ACC112 (cell line): ENCODE results near the gene MICAL3.
"Not testable (repeated sequence)": the region's sequence is repeated elsewhere in the genome, so short reads cannot be mapped to it uniquely, and the experiment has no call there.

Source experiments
- H2AFZ ChIP-seq: fragments of 200-600 bp; sonication (generic); one replicate; pipeline ENCODE4 v1.6.0; 2017; ENCODE audit warnings: antibody characterized with exemption, low read length; ENCODE audit not compliant: unreplicated experiment
- H3K27ac ChIP-seq: fragments of 200-600 bp; sonication (generic); 2 replicates; pipeline ENCODE4 v1.5.1; 2014; ENCODE audit warnings: low read depth, mild to moderate bottlenecking, antibody characterized with exemption, low read length, moderate library complexity
- H3K27me3 ChIP-seq: fragments of 200-600 bp; sonication (generic); 2 replicates; pipeline ENCODE4 v1.6.1; 2014; ENCODE audit warnings: mild to moderate bottlenecking, antibody characterized with exemption, low read length, moderate library complexity, mixed read lengths; ENCODE audit not compliant: insufficient read depth
- H3K36me3 ChIP-seq: fragments of 200-600 bp; sonication (generic); 2 replicates; pipeline ENCODE4 v1.6.1; 2016; ENCODE audit warnings: mild to moderate bottlenecking, antibody characterized with exemption, low read length, moderate library complexity, mixed read lengths; ENCODE audit not compliant: insufficient read depth
- H3K4me1 ChIP-seq: fragments of 200-600 bp; sonication (generic); one replicate; pipeline ENCODE4 v1.6.1; 2016; ENCODE audit warnings: low read length, mixed read lengths; ENCODE audit not compliant: insufficient read depth, unreplicated experiment, control insufficient read depth
- H3K4me3 ChIP-seq: fragments of 200-600 bp; sonication (generic); 2 replicates; pipeline ENCODE4 v1.5.1; 2014; ENCODE audit warnings: mild to moderate bottlenecking, low read depth, low read length
- H3K79me2 ChIP-seq: fragments of 200-600 bp; sonication (generic); one replicate; pipeline ENCODE4 v1.6.0; 2016; ENCODE audit warnings: low read length; ENCODE audit not compliant: control insufficient read depth, unreplicated experiment, insufficient read depth

The MICAL3 gene

GRCh38 chr22:18067548-18068341, 43.4 kb upstream of the MICAL3 start:
- no peak overlapping the region for H3K4me3 ChIP-seq
- H3K27ac ChIP-seq: no peak overlapping the region
- H3K79me2 ChIP-seq: no peaks in the 10 kb centered on the region
- no peak overlapping the region for H2AFZ ChIP-seq
- no peaks in the 10 kb centered on the region for H3K36me3 ChIP-seq
- H3K27me3 ChIP-seq: no peaks in the 10 kb centered on the region
- peaks cover 6% of the 10 kb centered on the region for H3K4me1 ChIP-seq

- no peak overlapping the region for H3K27ac ChIP-seq
- H3K4me3 ChIP-seq: no peak overlapping the region
- no peak overlapping the region for H2AFZ ChIP-seq
- no peaks in the 10 kb centered on the region for H3K79me2 ChIP-seq
- no peaks in the 10 kb centered on the region for H3K27me3 ChIP-seq
- peaks cover 6% of the 10 kb centered on the region for H3K4me1 ChIP-seq
- H3K36me3 ChIP-seq: no peaks in the 10 kb centered on the region
Measured at GRCh38 chr22:18067121-18067520, 42.8 kb upstream of the MICAL3 start.

GRCh38 chr22:18066181-18066859, 42.0 kb upstream of the MICAL3 start:
- peaks cover 10% of the 10 kb centered on the region for H3K4me1 ChIP-seq
- H3K27me3 ChIP-seq: no peaks in the 10 kb centered on the region
- no peak overlapping the region for H2AFZ ChIP-seq
- H3K4me3 ChIP-seq: no peak overlapping the region
- no peak overlapping the region for H3K27ac ChIP-seq
- no peaks in the 10 kb centered on the region for H3K36me3 ChIP-seq
- H3K79me2 ChIP-seq: no peaks in the 10 kb centered on the region

- Histone ChIP-seq H3K27me3 (no peaks in the 10 kb centered on the region), H3K27ac (no peak overlapping the region), H3K4me3 (no peak overlapping the region), H3K4me1 (peaks cover 18% of the 10 kb centered on the region), H3K36me3 (no peaks in the 10 kb centered on the region), H3K79me2 (no peaks in the 10 kb centered on the region), H2AFZ (no peak overlapping the region)
Measured at GRCh38 chr22:18065256-18065655, 40.9 kb upstream of the MICAL3 start.

- H3K4me1 ChIP-seq: peaks cover 18% of the 10 kb centered on the region
- H3K27ac ChIP-seq: no peak overlapping the region
- no peak overlapping the region for H3K4me3 ChIP-seq
- no peak overlapping the region for H2AFZ ChIP-seq
- no peaks in the 10 kb centered on the region for H3K36me3 ChIP-seq
- H3K27me3 ChIP-seq: no peaks in the 10 kb centered on the region
- no peaks in the 10 kb centered on the region for H3K79me2 ChIP-seq
Measured at GRCh38 chr22:18064636-18065035, 40.3 kb upstream of the MICAL3 start.

GRCh38 chr22:18063715-18064114, 39.4 kb upstream of the MICAL3 start:
- H2AFZ ChIP-seq, H3K27me3 ChIP-seq, H3K4me3 ChIP-seq, H3K36me3 ChIP-seq, H3K27ac ChIP-seq, H3K79me2 ChIP-seq: not testable (repeated sequence)
- H3K4me1 ChIP-seq: peaks cover 18% of the 10 kb centered on the region

- H3K79me2 ChIP-seq: no peaks in the 10 kb centered on the region
- no peak overlapping the region for H3K27ac ChIP-seq
- no peaks in the 10 kb centered on the region for H3K36me3 ChIP-seq
- no peak overlapping the region for H3K4me3 ChIP-seq
- H3K27me3 ChIP-seq: no peaks in the 10 kb centered on the region
- H2AFZ ChIP-seq: no peak overlapping the region
- peaks cover 18% of the 10 kb centered on the region for H3K4me1 ChIP-seq
Measured at GRCh38 chr22:18063306-18063705, 38.9 kb upstream of the MICAL3 start.

- Histone ChIP-seq H3K36me3 (no peaks in the 10 kb centered on the region), H3K79me2 (no peaks in the 10 kb centered on the region), H3K27ac (no peak overlapping the region), H3K4me1 (peaks cover 19% of the 10 kb centered on the region), H2AFZ (no peak overlapping the region), H3K4me3 (no peak overlapping the region), H3K27me3 (no peaks in the 10 kb centered on the region)
Measured at GRCh38 chr22:18062421-18062820, 38.1 kb upstream of the MICAL3 start.

- Histone ChIP-seq H3K79me2 (no peaks in the 10 kb centered on the region), H3K4me1 (peaks cover 29% of the 10 kb centered on the region), H3K4me3 (no peak overlapping the region), H3K27ac (0 out of 2 replicates have a peak overlapping the region, but pooled peaks have one; percentile 23), H3K27me3 (no peaks in the 10 kb centered on the region), H2AFZ (no peak overlapping the region), H3K36me3 (no peaks in the 10 kb centered on the region)
Measured at GRCh38 chr22:18060646-18061620, 36.6 kb upstream of the MICAL3 start.

GRCh38 chr22:18059991-18060390, 35.6 kb upstream of the MICAL3 start:
- Histone ChIP-seq H3K27me3 (no peaks in the 10 kb centered on the region), H2AFZ (no peak overlapping the region), H3K79me2 (no peaks in the 10 kb centered on the region), H3K36me3 (no peaks in the 10 kb centered on the region), H3K27ac (no peak overlapping the region), H3K4me3 (no peak overlapping the region), H3K4me1 (peaks cover 32% of the 10 kb centered on the region)
